IMR-90 (cell line): Measurements from ENCODE around the gene PDZD7. TPM values are rescaled to one million over a fixed set of nuclear protein-coding genes. Genes with fewer than 3 reads are reported as not detected.

Experiments used
- ATAC-seq: fragments of 200-7000 bp; cut with Tn5 transposase; 2 replicates; pipeline ENCODE4 v1.9.1; 2020; ENCODE audit warnings: low read depth, mild to moderate bottlenecking, moderate library complexity
- BruUV-seq: library from RNA; stranded (reverse); fragments of 400-500 nt; replicated peaks from 2 replicates; lab custom pipeline; 2021; lab: Mats Ljungman, UMichigan
- CTCF ChIA-PET: fragments of 300-600 bp; formaldehyde crosslinking; extraction: SDS; loops from one replicate; lab custom pipeline; 2021; ENCODE audit warnings: antibody characterized with exemption; lab: Yijun Ruan, JAX
- POLR2A ChIA-PET: fragments of 300-600 bp; sonication (Branson Sonifier 250); formaldehyde crosslinking; loops from one replicate; lab custom pipeline; 2022; ENCODE audit warnings: antibody characterized with exemption; ENCODE audit not compliant: unreplicated experiment; lab: Charles Lee
- DNase-seq: peaks from one replicate; pipeline ENCODE4 v3.0.0; 2013
- H2AFZ ChIP-seq: replicated peaks from 2 replicates; pipeline ENCODE3; 2013; ENCODE audit warnings: low read length, mild to moderate bottlenecking; ENCODE audit not compliant: poor library complexity
- H2AK5ac ChIP-seq: 2 replicates; pipeline ENCODE4 v1.6.1; 2013; ENCODE audit warnings: low read depth, low read length, inconsistent platforms
- H2AK9ac ChIP-seq: replicated peaks from 2 replicates; pipeline ENCODE3; 2013; ENCODE audit warnings: mild to moderate bottlenecking, low read depth, low read length, moderate library complexity; ENCODE audit not compliant: poor library complexity
- H2BK120ac ChIP-seq: 2 replicates; pipeline ENCODE4 v1.6.1; 2013; ENCODE audit warnings: low read depth, low read length, inconsistent platforms
- H2BK15ac ChIP-seq: 3 replicates; pipeline ENCODE4 v1.6.1; 2013; ENCODE audit warnings: low read depth, low read length, inconsistent platforms
- H2BK20ac ChIP-seq: 2 replicates; pipeline ENCODE4 v1.6.1; 2013; ENCODE audit warnings: low read depth, mild to moderate bottlenecking, inconsistent platforms, low read length, moderate library complexity
- H2BK5ac ChIP-seq: 2 replicates; pipeline ENCODE4 v1.6.1; 2013; ENCODE audit warnings: mild to moderate bottlenecking, low read depth, low read length, inconsistent platforms; ENCODE audit not compliant: poor library complexity, severe bottlenecking
- H3K14ac ChIP-seq: replicated peaks from 2 replicates; pipeline ENCODE4 v1.6.1; 2013; ENCODE audit warnings: low read depth, low read length, inconsistent platforms
- H3K18ac ChIP-seq: 2 replicates; pipeline ENCODE4 v1.6.1; 2013; ENCODE audit warnings: low read depth, low read length, control low read depth
- H3K23ac ChIP-seq: 2 replicates; pipeline ENCODE4 v1.6.1; 2013; ENCODE audit warnings: low read depth, low read length, inconsistent platforms
- H3K27ac ChIP-seq: 2 replicates; pipeline ENCODE4 v1.5.1; 2013; ENCODE audit warnings: mild to moderate bottlenecking, control low read depth, low read length; ENCODE audit not compliant: insufficient read depth
- H3K27me3 ChIP-seq: 2 replicates; pipeline ENCODE4 v1.6.1; 2013; ENCODE audit warnings: low read length; ENCODE audit not compliant: control insufficient read depth, insufficient read depth
- H3K36me3 ChIP-seq: 2 replicates; pipeline ENCODE4 v1.6.1; 2013; ENCODE audit warnings: low read length, mixed read lengths; ENCODE audit not compliant: control insufficient read depth, insufficient read depth
- H3K4ac ChIP-seq: 2 replicates; pipeline ENCODE4 v1.6.1; 2013; ENCODE audit warnings: low read depth, low read length, inconsistent platforms
- H3K4me1 ChIP-seq: 2 replicates; pipeline ENCODE4 v1.6.1; 2013; ENCODE audit warnings: low read length, mixed read lengths; ENCODE audit not compliant: control insufficient read depth, insufficient read depth
- H3K4me2 ChIP-seq: 2 replicates; pipeline ENCODE4 v1.6.1; 2013; ENCODE audit warnings: low read depth, mild to moderate bottlenecking, control low read depth, low read length, moderate library complexity
- H3K4me3 ChIP-seq: 2 replicates; pipeline ENCODE4 v1.5.1; 2013; ENCODE audit warnings: low read depth, mild to moderate bottlenecking, control low read depth, low read length, moderate library complexity; ENCODE audit not compliant: insufficient read depth
- H3K56ac ChIP-seq: 2 replicates; pipeline ENCODE4 v1.6.1; 2013; ENCODE audit warnings: low read length, inconsistent platforms; ENCODE audit not compliant: insufficient read depth; ENCODE audit errors: extremely low read depth
- H3K79me1 ChIP-seq, 2 experiments: 2 replicates each; pipeline ENCODE4 v1.6.1; 2013; ENCODE audit warnings: low read length in 2 of 2, inconsistent platforms in 1 of 2, low read depth in 1 of 2
- H3K9ac ChIP-seq: 2 replicates; pipeline ENCODE4 v1.6.1; 2013; ENCODE audit warnings: low read depth, low read length, control low read depth
- H3K9me1 ChIP-seq: 2 replicates; pipeline ENCODE4 v1.6.1; 2013; ENCODE audit warnings: low read length, inconsistent platforms; ENCODE audit not compliant: insufficient read depth
- H3K9me3 ChIP-seq: 2 replicates; pipeline ENCODE4 v1.6.1; 2013; ENCODE audit warnings: low read length; ENCODE audit not compliant: control insufficient read depth, insufficient read depth
- H4K20me1 ChIP-seq: 2 replicates; pipeline ENCODE4 v1.6.1; 2013; ENCODE audit warnings: low read length, inconsistent platforms; ENCODE audit not compliant: insufficient read depth
- H4K5ac ChIP-seq: 2 replicates; pipeline ENCODE4 v1.6.1; 2013; ENCODE audit warnings: mild to moderate bottlenecking, low read depth, low read length, control low read depth
- H4K8ac ChIP-seq, 2 experiments: 2 replicates each; pipeline ENCODE4 v1.6.1; 2013; ENCODE audit warnings: low read depth in 2 of 2, low read length in 2 of 2, control low read depth in 1 of 2, inconsistent platforms in 1 of 2
- H4K91ac ChIP-seq: 2 replicates; pipeline ENCODE4 v1.6.1; 2013; ENCODE audit warnings: low read depth, low read length, inconsistent platforms; ENCODE audit not compliant: insufficient read depth
- BHLHE40 ChIP-seq: fragments of 150-350 bp; IDR thresholded peaks from 2 replicates; pipeline ENCODE4 v1.6.1; 2016; ENCODE audit warnings: mild to moderate bottlenecking, low read depth, low read length
- CEBPB ChIP-seq: IDR thresholded peaks from 2 replicates; pipeline ENCODE4 v1.6.1; 2012; ENCODE audit warnings: low read depth, low read length, improper control_type of control experiment
- CHD1 ChIP-seq: IDR thresholded peaks from 2 replicates; pipeline ENCODE4 v1.6.1; 2012; ENCODE audit warnings: low read depth, low read length, improper control_type of control experiment
- MAFK ChIP-seq: IDR thresholded peaks from 2 replicates; pipeline ENCODE4 v1.6.1; 2012; ENCODE audit warnings: low read depth, low read length, improper control_type of control experiment
- MAZ ChIP-seq: IDR thresholded peaks from 2 replicates; pipeline ENCODE4 v1.6.1; 2012; ENCODE audit warnings: low read depth, mild to moderate bottlenecking, low read length, improper control_type of control experiment, moderate library complexity, borderline replicate concordance
- MXI1 ChIP-seq: IDR thresholded peaks from 2 replicates; pipeline ENCODE4 v1.6.1; 2012; ENCODE audit warnings: low read depth, mild to moderate bottlenecking, low read length, moderate library complexity, borderline replicate concordance
- POLR2A ChIP-seq: IDR thresholded peaks from 2 replicates; pipeline ENCODE4 v1.6.1; 2012; ENCODE audit warnings: mild to moderate bottlenecking, low read depth, low read length
- RAD21 ChIP-seq: IDR thresholded peaks from 2 replicates; pipeline ENCODE4 v1.6.1; 2012; ENCODE audit warnings: low read length, improper control_type of control experiment
- RCOR1 ChIP-seq: IDR thresholded peaks from 2 replicates; pipeline ENCODE4 v1.6.1; 2012; ENCODE audit warnings: mild to moderate bottlenecking, low read length, improper control_type of control experiment; ENCODE audit not compliant: insufficient replicate concordance
- RFX5 ChIP-seq: IDR thresholded peaks from 2 replicates; pipeline ENCODE4 v1.8.0; 2012; ENCODE audit warnings: low read depth, mild to moderate bottlenecking, low read length, moderate library complexity
- SMC3 ChIP-seq: fragments of 150-350 bp; IDR thresholded peaks from 2 replicates; pipeline ENCODE4 v1.6.1; 2016; ENCODE audit warnings: low read depth, mild to moderate bottlenecking, antibody characterized with exemption, low read length, moderate library complexity
- WGBS, 2 experiments: methylation state at CpG; one replicate each; pipeline versions ENCODE4 v1.1.5 to v1.1.7; 2013; ENCODE audit warnings: missing lambda C conversion rate in 2 of 2; ENCODE audit not compliant: insufficient read length in 1 of 2; ENCODE audit errors: extremely low coverage in 2 of 2; 5-methylcytosine and 5-hydroxymethylcytosine counted together
- dilution Hi-C: fragments of 300-500 bp; cut with HindIII; formaldehyde crosslinking; loops from one replicate; pipeline ENCODE4 v1.14.3; 2018; ENCODE audit warnings: low sequenced_read_pairs; ENCODE audit not compliant: unreplicated experiment
- in situ Hi-C: fragments of 300-500 bp; cut with MboI; formaldehyde crosslinking; loops from 3 replicates; pipeline ENCODE4 v1.14.3; 2019; ENCODE audit warnings: low sequenced_read_pairs, inconsistent platforms, mixed read lengths
- intact Hi-C: fragments of 100-400 bp; cut with micrococcal nuclease; formaldehyde crosslinking; loops from 2 replicates; pipeline ENCODE4 v1.10.0; 2022
- polyA plus RNA-seq, 3 experiments: library from polyadenylated mRNA; depleted of rRNA; stranded (reverse); fragments of >200 nt; gene quantifications; 2 replicates each; pipeline ENCODE4 v1.2.3, GENCODE V29; 2012; ENCODE audit warnings: low replicate concordance in 1 of 3
- total RNA-seq: library from RNA; depleted of rRNA; stranded (reverse); fragments of >200 nt; gene quantifications from 2 replicates; pipeline ENCODE4 v1.2.3, GENCODE V29; 2012
- TF ChIP-seq, protein P1 (sequence below): fragments of 150-350 bp; IDR thresholded peaks from 2 replicates; pipeline ENCODE4 v1.6.1; 2016; ENCODE audit warnings: low read depth, mild to moderate bottlenecking, low read length, moderate library complexity, borderline replicate concordance
- TF ChIP-seq, protein P2 (sequence below): fragments of 150-350 bp; IDR thresholded peaks from 2 replicates; pipeline ENCODE4 v1.6.1; 2017; ENCODE audit warnings: mild to moderate bottlenecking, antibody characterized with exemption, low read length, low read depth
- TF ChIP-seq, protein P3 (sequence below): conservative IDR thresholded peaks from 2 replicates; pipeline ENCODE4 v1.5.1; 2012; ENCODE audit warnings: mild to moderate bottlenecking, low read depth, low read length, improper control_type of control experiment

The PDZD7 gene
- total and polyA plus RNA-seq, 2 of the 4 experiments (the other 2 are of a cell fraction) = 0.90 to 1.5 TPM

DNA sequence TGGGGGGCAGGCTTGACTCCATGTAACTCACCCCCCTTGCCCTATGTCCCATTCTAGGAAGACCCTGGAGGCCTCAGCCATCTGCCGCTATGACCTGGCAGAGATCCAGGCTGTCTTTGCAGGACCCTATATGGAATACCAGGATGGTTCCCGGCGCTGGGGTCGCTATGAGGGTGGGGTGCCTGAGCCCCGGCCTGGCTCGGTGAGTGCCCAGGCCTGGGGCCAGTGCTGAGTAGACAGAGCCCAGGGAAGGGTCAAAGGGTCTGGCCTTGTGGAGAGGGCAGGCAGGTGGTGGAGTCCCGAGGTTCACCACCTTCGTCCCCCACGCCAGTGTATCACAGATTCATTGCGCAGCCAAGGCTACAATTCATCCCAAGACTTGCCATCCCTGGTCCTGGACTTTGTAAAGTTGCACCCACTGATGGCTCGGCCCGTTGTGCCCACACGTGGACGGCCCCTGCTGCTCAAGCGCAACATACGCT is 51.1 kb downstream of the PDZD7 start:
- Histone ChIP-seq H3K4me1 (no peaks in the 10 kb centered on the region), H3K18ac (no peak overlapping the region), H3K14ac (no peak overlapping the region), H2AFZ (no peak overlapping the region), H3K4ac (no peak overlapping the region), H3K9me1 (peaks cover 7% of the 10 kb centered on the region), H3K9me3 (no peaks in the 10 kb centered on the region), H4K8ac (no peak overlapping the region), H3K27ac (no peak overlapping the region), H2AK5ac (no peak overlapping the region), H3K4me3 (no peak overlapping the region), H3K9ac (no peak overlapping the region), H3K23ac (no peak overlapping the region), H2BK15ac (no peak overlapping the region), H3K4me2 (no peak overlapping the region), H2BK5ac (no peak overlapping the region), H4K5ac (no peak overlapping the region), H4K91ac (no peak overlapping the region), H4K20me1 (no peaks in the 10 kb centered on the region; the same call in none of the 2 replicates), H2BK20ac (no peak overlapping the region), H2AK9ac (no peak overlapping the region), H2BK120ac (no peak overlapping the region), H3K56ac (no peak overlapping the region), H3K27me3 (no peaks in the 10 kb centered on the region), H3K79me1 (peaks cover 0 to 8% of the 10 kb centered on the region in 2 experiments; a peak in 2 of 4 replicates), H3K36me3 (peaks cover 31% of the 10 kb centered on the region)
- in situ Hi-C loops (no loop called here), dilution Hi-C loops (no loop called here), intact Hi-C loops (no loop called here)
- ATAC-seq (no peak), DNase-seq (no peak)
- BruUV-seq = no TSS peak
- CTCF ChIA-PET = no interaction called here
- WGBS, 2 experiments = 100% methylated on average over 4 of the region's 16 CpGs; no CpG with 5 or more reads in 1 of the 2 experiments
- TF ChIP-seq, protein P1, sequence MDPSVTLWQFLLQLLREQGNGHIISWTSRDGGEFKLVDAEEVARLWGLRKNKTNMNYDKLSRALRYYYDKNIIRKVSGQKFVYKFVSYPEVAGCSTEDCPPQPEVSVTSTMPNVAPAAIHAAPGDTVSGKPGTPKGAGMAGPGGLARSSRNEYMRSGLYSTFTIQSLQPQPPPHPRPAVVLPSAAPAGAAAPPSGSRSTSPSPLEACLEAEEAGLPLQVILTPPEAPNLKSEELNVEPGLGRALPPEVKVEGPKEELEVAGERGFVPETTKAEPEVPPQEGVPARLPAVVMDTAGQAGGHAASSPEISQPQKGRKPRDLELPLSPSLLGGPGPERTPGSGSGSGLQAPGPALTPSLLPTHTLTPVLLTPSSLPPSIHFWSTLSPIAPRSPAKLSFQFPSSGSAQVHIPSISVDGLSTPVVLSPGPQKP = no peak
- no peak for TF ChIP-seq RAD21
- TF ChIP-seq POLR2A = no peak
- no peak for TF ChIP-seq BHLHE40
- TF ChIP-seq RCOR1 = no peak
- TF ChIP-seq SMC3 = no peak
- TF ChIP-seq RFX5 = no peak
- TF ChIP-seq, protein P2, sequence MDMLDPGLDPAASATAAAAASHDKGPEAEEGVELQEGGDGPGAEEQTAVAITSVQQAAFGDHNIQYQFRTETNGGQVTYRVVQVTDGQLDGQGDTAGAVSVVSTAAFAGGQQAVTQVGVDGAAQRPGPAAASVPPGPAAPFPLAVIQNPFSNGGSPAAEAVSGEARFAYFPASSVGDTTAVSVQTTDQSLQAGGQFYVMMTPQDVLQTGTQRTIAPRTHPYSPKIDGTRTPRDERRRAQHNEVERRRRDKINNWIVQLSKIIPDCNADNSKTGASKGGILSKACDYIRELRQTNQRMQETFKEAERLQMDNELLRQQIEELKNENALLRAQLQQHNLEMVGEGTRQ = no peak
- no peak for TF ChIP-seq CEBPB
- TF ChIP-seq MXI1 = no peak
- TF ChIP-seq MAZ = no peak
- TF ChIP-seq, protein P3, sequence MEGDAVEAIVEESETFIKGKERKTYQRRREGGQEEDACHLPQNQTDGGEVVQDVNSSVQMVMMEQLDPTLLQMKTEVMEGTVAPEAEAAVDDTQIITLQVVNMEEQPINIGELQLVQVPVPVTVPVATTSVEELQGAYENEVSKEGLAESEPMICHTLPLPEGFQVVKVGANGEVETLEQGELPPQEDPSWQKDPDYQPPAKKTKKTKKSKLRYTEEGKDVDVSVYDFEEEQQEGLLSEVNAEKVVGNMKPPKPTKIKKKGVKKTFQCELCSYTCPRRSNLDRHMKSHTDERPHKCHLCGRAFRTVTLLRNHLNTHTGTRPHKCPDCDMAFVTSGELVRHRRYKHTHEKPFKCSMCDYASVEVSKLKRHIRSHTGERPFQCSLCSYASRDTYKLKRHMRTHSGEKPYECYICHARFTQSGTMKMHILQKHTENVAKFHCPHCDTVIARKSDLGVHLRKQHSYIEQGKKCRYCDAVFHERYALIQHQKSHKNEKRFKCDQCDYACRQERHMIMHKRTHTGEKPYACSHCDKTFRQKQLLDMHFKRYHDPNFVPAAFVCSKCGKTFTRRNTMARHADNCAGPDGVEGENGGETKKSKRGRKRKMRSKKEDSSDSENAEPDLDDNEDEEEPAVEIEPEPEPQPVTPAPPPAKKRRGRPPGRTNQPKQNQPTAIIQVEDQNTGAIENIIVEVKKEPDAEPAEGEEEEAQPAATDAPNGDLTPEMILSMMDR = no peak
- no peak for TF ChIP-seq MAFK
- no peak for TF ChIP-seq CHD1
- POLR2A ChIA-PET = no interaction called here
